Skeletal muscle tissue (tissue), 4 donors: ENCODE data around the gene NDUFB7. TPM values are rescaled to one million over a fixed set of nuclear protein-coding genes. Genes with fewer than 3 reads are reported as not detected.
"Not testable (repeated sequence)": the region's sequence is repeated elsewhere in the genome, so short reads cannot be mapped to it uniquely, and the experiment has no call there.

ENCODE experiments used
- H3K27ac ChIP-seq: one replicate; pipeline ENCODE4 v1.7.0; 2013; ENCODE audit warnings: mild to moderate bottlenecking, low read depth, low read length, inconsistent platforms
- H3K27me3 ChIP-seq, 3 donors: one replicate each; pipeline ENCODE4 v1.7.0; 2013; ENCODE audit warnings: low read length in 3 of 3; ENCODE audit not compliant: control insufficient read depth in 3 of 3, insufficient read depth in 3 of 3
- H3K36me3 ChIP-seq, 3 donors: one replicate each; pipeline ENCODE4 v1.7.0; 2013; ENCODE audit warnings: low read length in 3 of 3; ENCODE audit not compliant: control insufficient read depth in 3 of 3, insufficient read depth in 3 of 3
- H3K4me1 ChIP-seq, 3 donors: one replicate each; pipeline ENCODE4 v1.7.0; 2013; ENCODE audit warnings: low read length in 3 of 3, mild to moderate bottlenecking in 3 of 3; ENCODE audit not compliant: control insufficient read depth in 3 of 3, insufficient read depth in 3 of 3
- H3K4me3 ChIP-seq, 3 donors: one replicate each; pipeline ENCODE4 v1.7.0; 2013; ENCODE audit warnings: low read length in 3 of 3
- H3K9ac ChIP-seq, 3 donors: one replicate each; pipeline ENCODE4 v1.7.0; 2013; ENCODE audit warnings: low read length in 3 of 3, mild to moderate bottlenecking in 3 of 3, moderate library complexity in 2 of 3, low read depth in 1 of 3
- H3K9me3 ChIP-seq, 3 donors: one replicate each; pipeline ENCODE4 v1.7.0; 2013; ENCODE audit warnings: low read length in 3 of 3; ENCODE audit not compliant: control insufficient read depth in 3 of 3
- total RNA-seq: library from RNA; depleted of rRNA; stranded (reverse); fragments of >200 nt; gene quantifications from one replicate; pipeline ENCODE4 v1.2.3, GENCODE V29; 2014
- donor health status: Osteomylitis.

NDUFB7 gene
- total RNA-seq, 1 donor from 2014 or later, result 525 TPM

- peak overlapping the region; percentile 39 to 71 (median 43) for H3K9ac ChIP-seq
- peak overlapping the region; percentile 54 to 68 (median 63) for H3K4me3 ChIP-seq
- peak overlapping the region; percentile 36 for H3K27ac ChIP-seq
- peaks cover 56 to 73% (median 68%) of the 10 kb centered on the region in 3 donors for H3K4me1 ChIP-seq
- no peaks in the 10 kb centered on the region for H3K9me3 ChIP-seq
- peaks cover 6 to 11% (median 7%) of the 10 kb centered on the region in 3 donors for H3K36me3 ChIP-seq
- no peaks in the 10 kb centered on the region for H3K27me3 ChIP-seq
Measured at GRCh38 chr19:14555918-14556661, 15.8 kb downstream of the NDUFB7 start.

GRCh38 chr19:14554382-14554812 lies 17.5 kb downstream of the NDUFB7 start:
- Histone ChIP-seq H3K36me3 (peaks cover 6 to 18% (median 14%) of the 10 kb centered on the region in 3 donors), H3K4me1 (peaks cover 48 to 71% (median 65%) of the 10 kb centered on the region in 3 donors), H3K4me3 (peak overlapping the region in 1 of 3 donors; percentile 38), H3K9me3 (no peaks in the 10 kb centered on the region), H3K9ac (peak overlapping the region in 2 of 3 donors; percentile 51 to 73), H3K27me3 (no peaks in the 10 kb centered on the region), H3K27ac (peak overlapping the region; percentile 42)

GRCh38 chr19:14553939-14554243 lies 18.0 kb downstream of the NDUFB7 start:
- peak overlapping the region; percentile 64 for H3K27ac ChIP-seq

GRCh38 chr19:14553042-14553938 lies 18.6 kb downstream of the NDUFB7 start:
- Histone ChIP-seq H3K9ac (peak overlapping the region; percentile 53 to 73 (median 61)), H3K9me3 (no peaks in the 10 kb centered on the region), H3K27me3 (no peaks in the 10 kb centered on the region), H3K4me3 (peak overlapping the region in 2 of 3 donors; percentile 21 to 41), H3K27ac (peak overlapping the region; percentile 64), H3K36me3 (peaks cover 13 to 23% (median 20%) of the 10 kb centered on the region in 3 donors), H3K4me1 (peaks cover 48 to 63% (median 58%) of the 10 kb centered on the region in 3 donors)

More at GRCh38 chr19:14553939-14554243, 18.0 kb downstream of the NDUFB7 start:
- Histone ChIP-seq H3K4me3 (peak overlapping the region in 2 of 3 donors; percentile 21 to 41), H3K9me3 (no peaks in the 10 kb centered on the region), H3K4me1 (peaks cover 48 to 69% (median 64%) of the 10 kb centered on the region in 3 donors), H3K9ac (peak overlapping the region; percentile 2 to 73 (median 51)), H3K36me3 (peaks cover 7 to 20% (median 15%) of the 10 kb centered on the region in 3 donors), H3K27me3 (no peaks in the 10 kb centered on the region)

GRCh38 chr19:14552006-14552360 lies 19.9 kb downstream of the NDUFB7 start:
- not testable (repeated sequence) for H3K4me3 ChIP-seq, H3K27ac ChIP-seq, H3K9ac ChIP-seq, H3K27me3 ChIP-seq, H3K9me3 ChIP-seq
- Histone ChIP-seq H3K4me1 (peaks cover 48 to 63% (median 57%) of the 10 kb centered on the region in 3 donors), H3K36me3 (peaks cover 14 to 25% (median 22%) of the 10 kb centered on the region in 3 donors)

GRCh38 chr19:14551134-14552005 lies 20.5 kb downstream of the NDUFB7 start:
- not testable (repeated sequence) for H3K4me3 ChIP-seq, H3K27me3 ChIP-seq, H3K27ac ChIP-seq, H3K9me3 ChIP-seq
- H3K36me3 ChIP-seq, result peaks cover 14 to 25% (median 22%) of the 10 kb centered on the region in 3 donors
- H3K4me1 ChIP-seq, result peaks cover 46 to 64% (median 52%) of the 10 kb centered on the region in 3 donors
- peak overlapping the region; percentile 32 to 51 (median 45) for H3K9ac ChIP-seq

- Histone ChIP-seq H3K4me3 (no peak overlapping the region), H3K27me3 (no peaks in the 10 kb centered on the region), H3K9ac (peak overlapping the region in 2 of 3 donors; percentile 50 to 51), H3K36me3 (peaks cover 14 to 25% (median 21%) of the 10 kb centered on the region in 3 donors), H3K27ac (peak overlapping the region; percentile 36), H3K9me3 (no peaks in the 10 kb centered on the region), H3K4me1 (peaks cover 47 to 67% (median 51%) of the 10 kb centered on the region in 3 donors)
Measured at GRCh38 chr19:14550201-14550754, 21.6 kb downstream of the NDUFB7 start.

GRCh38 chr19:14545716-14546082 lies 26.2 kb downstream of the NDUFB7 start:
- Histone ChIP-seq H3K9me3 (no peaks in the 10 kb centered on the region), H3K9ac (peak overlapping the region; percentile 52 to 88 (median 86)), H3K27me3 (no peaks in the 10 kb centered on the region), H3K4me1 (peaks cover 31 to 52% (median 35%) of the 10 kb centered on the region in 3 donors), H3K27ac (peak overlapping the region; percentile 90), H3K36me3 (peaks cover 8 to 29% (median 14%) of the 10 kb centered on the region in 3 donors), H3K4me3 (peak overlapping the region; percentile 48 to 65 (median 58))
